H1 (cell line): ENCODE results near the gene ATP11A. TPM values are rescaled to one million over a fixed set of nuclear protein-coding genes. Genes with fewer than 3 reads are reported as not detected.

Source experiments
- ASH2L ChIP-seq: fragments of 200-600, 300-600 bp; sonication (generic); IDR thresholded peaks from one replicate; pipeline ENCODE4 v1.7.1; 2017; ENCODE audit warnings: low read length
- NRF1 ChIP-seq: IDR thresholded peaks from 2 replicates; pipeline ENCODE4 v1.6.1; 2011; ENCODE audit warnings: mild to moderate bottlenecking, low read depth, low read length, improper control_type of control experiment
- TAF7 ChIP-seq: optimal IDR thresholded peaks from 2 replicates; pipeline ENCODE3; 2011; ENCODE audit warnings: low read depth, mild to moderate bottlenecking, inconsistent platforms, low read length, moderate library complexity, borderline replicate concordance
- polyA plus RNA-seq, 7 experiments: library from polyadenylated mRNA; depleted of rRNA in 3 of 7; stranded (reverse) in 5 of 7; unstranded in 2 of 7; fragments of >200 nt in 5 of 7; fragments of 200-250 nt in 2 of 7; gene quantifications; 1 replicate in 5 of 7; 2 replicates in 1 of 7; 4 replicates in 1 of 7; pipeline versions ENCODE4 v1.2.1 to v1.2.3, GENCODE V29; 2011 to 2013; ENCODE audit warnings: missing spikeins in 2 of 7, mixed read lengths in 2 of 7
- total RNA-seq: library from RNA; stranded (reverse); fragmentation: NEBNext Ultra II Directional; extraction: Animal tissue kit (Norgen Biotek cat#: 25700); gene quantifications from 2 replicates; pipeline ENCODE4 v1.2.1, GENCODE V29; 2021

Gene ATP11A
- total and polyA plus RNA-seq, 2 of the 8 experiments (the other 6 are each of a cell fraction or from before 2014, with no cell fraction given): 28.8 to 72.9 TPM

- TF ChIP-seq TAF7 (no peak), NRF1 (no peak), ASH2L (no peak)
These were observed 9.7 kb upstream of the ATP11A start (continued) for GRCh38 chr13:112679932-112680677.
